Fibroblast of lung (primary cell): ENCODE data around the gene SRL.

ENCODE experiments used
- EZH2 ChIP-seq: IDR thresholded peaks from 2 replicates; pipeline ENCODE4 v1.5.1; 2012; ENCODE audit warnings: low read length, control low read depth, mild to moderate bottlenecking; ENCODE audit errors: missing control alignments
- TF ChIP-seq, protein P1 (sequence below), 2 donors: IDR thresholded peaks in 1 of 2; conservative IDR thresholded peaks in 1 of 2; 1 replicate in 1 of 2; 2 replicates in 1 of 2; pipeline ENCODE4 v1.5.1; 2011 to 2012; ENCODE audit warnings: low read length in 2 of 2, control low read depth in 1 of 2, inconsistent platforms in 1 of 2, low read depth in 1 of 2, mild to moderate bottlenecking in 1 of 2

DNA sequence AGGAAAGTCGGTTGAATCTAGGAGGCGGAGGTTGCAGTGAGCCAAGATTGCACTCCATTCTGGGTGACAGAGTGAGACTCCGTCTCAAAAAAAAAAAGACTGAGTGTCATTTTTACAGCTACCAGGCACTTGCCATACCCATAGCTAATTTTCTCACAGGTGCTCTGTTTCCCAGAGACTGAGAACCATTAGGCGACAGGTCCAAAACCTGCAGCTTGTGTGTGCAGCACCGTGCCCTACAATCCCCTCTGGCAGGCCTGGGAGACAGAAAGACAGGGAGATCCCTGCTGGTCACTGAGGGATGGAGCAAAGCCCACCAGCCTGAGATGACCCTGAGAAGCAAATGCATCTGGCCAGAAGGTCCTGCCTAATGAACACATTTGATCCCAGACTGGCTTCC, 28.2 kb upstream of the SRL start:
- TF ChIP-seq, protein P1, sequence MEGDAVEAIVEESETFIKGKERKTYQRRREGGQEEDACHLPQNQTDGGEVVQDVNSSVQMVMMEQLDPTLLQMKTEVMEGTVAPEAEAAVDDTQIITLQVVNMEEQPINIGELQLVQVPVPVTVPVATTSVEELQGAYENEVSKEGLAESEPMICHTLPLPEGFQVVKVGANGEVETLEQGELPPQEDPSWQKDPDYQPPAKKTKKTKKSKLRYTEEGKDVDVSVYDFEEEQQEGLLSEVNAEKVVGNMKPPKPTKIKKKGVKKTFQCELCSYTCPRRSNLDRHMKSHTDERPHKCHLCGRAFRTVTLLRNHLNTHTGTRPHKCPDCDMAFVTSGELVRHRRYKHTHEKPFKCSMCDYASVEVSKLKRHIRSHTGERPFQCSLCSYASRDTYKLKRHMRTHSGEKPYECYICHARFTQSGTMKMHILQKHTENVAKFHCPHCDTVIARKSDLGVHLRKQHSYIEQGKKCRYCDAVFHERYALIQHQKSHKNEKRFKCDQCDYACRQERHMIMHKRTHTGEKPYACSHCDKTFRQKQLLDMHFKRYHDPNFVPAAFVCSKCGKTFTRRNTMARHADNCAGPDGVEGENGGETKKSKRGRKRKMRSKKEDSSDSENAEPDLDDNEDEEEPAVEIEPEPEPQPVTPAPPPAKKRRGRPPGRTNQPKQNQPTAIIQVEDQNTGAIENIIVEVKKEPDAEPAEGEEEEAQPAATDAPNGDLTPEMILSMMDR (conservative IDR thresholded peaks at IDR 0.05 in 1 of 2, IDR thresholded peaks at IDR 0.05 in 1 of 2; ENCODE audit: low read depth in 1 of 2, low read length in 2 of 2): no peak
- no peak for TF ChIP-seq EZH2
